Panc1 (cell line): ENCODE results near the gene NHLRC2. TPM values are rescaled to one million over a fixed set of nuclear protein-coding genes. Genes with fewer than 3 reads are reported as not detected.

Experiments
- ATAC-seq: fragments of 200-7000 bp; cut with Tn5 transposase; 2 replicates; pipeline ENCODE4 v1.9.1; 2020; ENCODE audit warnings: mild to moderate bottlenecking, moderate library complexity
- BruUV-seq: library from RNA; stranded (reverse); fragments of 400-500 nt; replicated peaks from 2 replicates; lab custom pipeline; 2021; lab: Mats Ljungman, UMichigan
- CTCF ChIA-PET: fragments of 300-600 bp; sonication (Branson Sonifier 250); formaldehyde crosslinking; loops from one replicate; lab custom pipeline; 2022; ENCODE audit warnings: antibody characterized with exemption; lab: Charles Lee
- POLR2A ChIA-PET: fragments of 300-600 bp; sonication (Branson Sonifier 250); formaldehyde crosslinking; loops from one replicate; lab custom pipeline; 2022; ENCODE audit warnings: antibody characterized with exemption; lab: Charles Lee
- DNase-seq: peaks from one replicate; pipeline ENCODE4 v3.0.0-alpha.2; 2010; ENCODE audit warnings: low read depth, low spot score
- H3K27ac ChIP-seq: 2 replicates; pipeline ENCODE4 v1.5.1; 2011; ENCODE audit warnings: mild to moderate bottlenecking, low read length, inconsistent platforms
- H3K27me3 ChIP-seq: fragments of 200-500 bp; sonication (Bioruptor generic); 2 replicates; pipeline ENCODE4 v1.6.0; 2014; ENCODE audit warnings: low read length, inconsistent platforms; ENCODE audit not compliant: control insufficient read depth, insufficient read depth
- H3K36me3 ChIP-seq: fragments of 200-500 bp; sonication (Bioruptor generic); 2 replicates; pipeline ENCODE4 v1.5.1; 2014; ENCODE audit warnings: inconsistent platforms, mild to moderate bottlenecking, low read length, moderate library complexity; ENCODE audit not compliant: control insufficient read depth, insufficient read depth
- H3K4me1 ChIP-seq: 2 replicates; pipeline ENCODE4 v1.5.1; 2011; ENCODE audit warnings: inconsistent platforms, mild to moderate bottlenecking, low read length, moderate library complexity; ENCODE audit not compliant: control insufficient read depth, insufficient read depth
- H3K4me3 ChIP-seq, 2 experiments: 2 replicates each; pipeline ENCODE4 v1.5.1; 2011 to 2012; ENCODE audit warnings: low read depth in 2 of 2, low read length in 2 of 2, mild to moderate bottlenecking in 2 of 2, inconsistent platforms in 1 of 2, moderate library complexity in 1 of 2
- H3K9me3 ChIP-seq: fragments of 200-500 bp; sonication (Bioruptor generic); 2 replicates; pipeline ENCODE4 v1.5.1; 2014; ENCODE audit warnings: low read depth, mild to moderate bottlenecking, inconsistent platforms, low read length, moderate library complexity; ENCODE audit not compliant: control insufficient read depth, insufficient read depth
- CTCF ChIP-seq: fragments of 450-650 bp; IDR thresholded peaks from 2 replicates; pipeline ENCODE4 v1.5.1; 2017; ENCODE audit warnings: mild to moderate bottlenecking
- POLR2AphosphoS5 ChIP-seq: IDR thresholded peaks from 2 replicates; pipeline ENCODE4 v1.6.1; 2012; ENCODE audit warnings: mild to moderate bottlenecking, low read depth, low read length, moderate library complexity
- SIN3A ChIP-seq: IDR thresholded peaks from 2 replicates; pipeline ENCODE4 v1.6.1; 2012; ENCODE audit warnings: low read depth, mild to moderate bottlenecking, low read length, moderate library complexity, borderline replicate concordance; ENCODE audit not compliant: insufficient read depth
- TCF7L2 ChIP-seq: IDR thresholded peaks from 2 replicates; pipeline ENCODE4 v1.6.1; 2011; ENCODE audit warnings: mild to moderate bottlenecking, low read depth, low read length, inconsistent platforms
- in situ Hi-C: cut with HindIII; loops from 2 replicates; pipeline ENCODE4 v1.10.0; 2016; ENCODE audit warnings: low sequenced_read_pairs, low pct_unique_long_range_greater_than_20kb
- intact Hi-C: fragments of 100-400 bp; cut with micrococcal nuclease; formaldehyde crosslinking; loops from one replicate; pipeline ENCODE4 v1.10.0; 2022; ENCODE audit not compliant: unreplicated experiment
- total RNA-seq: library from RNA; stranded (reverse); gene quantifications from one replicate; pipeline ENCODE4 v1.2.1, GENCODE V29; 2021; ENCODE audit not compliant: unreplicated experiment
- TF ChIP-seq, protein P1 (sequence below), 2 experiments: IDR thresholded peaks; 2 replicates each; pipeline ENCODE4 v1.6.1; 2011 to 2012; ENCODE audit warnings: low read depth in 2 of 2, control low read depth in 1 of 2, low read length in 1 of 2, mild to moderate bottlenecking in 1 of 2, moderate library complexity in 1 of 2; ENCODE audit not compliant: insufficient read depth in 1 of 2

Gene NHLRC2
- total RNA-seq, 1 experiment from 2014 or later: 47.3 TPM

DNA sequence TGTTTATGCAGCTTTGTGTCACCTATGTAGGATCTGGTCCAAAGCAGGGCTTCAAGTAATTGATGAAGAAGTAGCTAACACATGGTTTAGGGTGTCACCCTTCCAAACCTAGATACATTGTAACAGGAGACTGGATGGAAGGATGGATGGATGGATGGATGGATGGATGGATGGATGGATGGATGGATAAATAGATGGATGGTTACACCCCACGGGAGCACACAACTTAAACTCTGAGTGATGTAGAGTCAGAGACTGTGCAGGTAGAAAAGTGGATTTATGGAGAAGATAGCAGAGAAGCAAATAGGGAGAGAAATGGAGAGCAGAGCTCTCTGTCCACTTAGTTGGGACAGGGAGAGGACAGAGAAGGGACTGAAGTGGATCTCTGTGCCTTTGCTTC is 78.4 kb downstream of the NHLRC2 start:
- in situ Hi-C loops: no loop called here
- ATAC-seq (no peak), DNase-seq (no peak)
- ChIA-PET CTCF (no interaction called here), POLR2A (no interaction called here)
- no peak for TF ChIP-seq POLR2AphosphoS5
- TF ChIP-seq SIN3A: no peak
- no peak for TF ChIP-seq TCF7L2
- TF ChIP-seq, protein P1, sequence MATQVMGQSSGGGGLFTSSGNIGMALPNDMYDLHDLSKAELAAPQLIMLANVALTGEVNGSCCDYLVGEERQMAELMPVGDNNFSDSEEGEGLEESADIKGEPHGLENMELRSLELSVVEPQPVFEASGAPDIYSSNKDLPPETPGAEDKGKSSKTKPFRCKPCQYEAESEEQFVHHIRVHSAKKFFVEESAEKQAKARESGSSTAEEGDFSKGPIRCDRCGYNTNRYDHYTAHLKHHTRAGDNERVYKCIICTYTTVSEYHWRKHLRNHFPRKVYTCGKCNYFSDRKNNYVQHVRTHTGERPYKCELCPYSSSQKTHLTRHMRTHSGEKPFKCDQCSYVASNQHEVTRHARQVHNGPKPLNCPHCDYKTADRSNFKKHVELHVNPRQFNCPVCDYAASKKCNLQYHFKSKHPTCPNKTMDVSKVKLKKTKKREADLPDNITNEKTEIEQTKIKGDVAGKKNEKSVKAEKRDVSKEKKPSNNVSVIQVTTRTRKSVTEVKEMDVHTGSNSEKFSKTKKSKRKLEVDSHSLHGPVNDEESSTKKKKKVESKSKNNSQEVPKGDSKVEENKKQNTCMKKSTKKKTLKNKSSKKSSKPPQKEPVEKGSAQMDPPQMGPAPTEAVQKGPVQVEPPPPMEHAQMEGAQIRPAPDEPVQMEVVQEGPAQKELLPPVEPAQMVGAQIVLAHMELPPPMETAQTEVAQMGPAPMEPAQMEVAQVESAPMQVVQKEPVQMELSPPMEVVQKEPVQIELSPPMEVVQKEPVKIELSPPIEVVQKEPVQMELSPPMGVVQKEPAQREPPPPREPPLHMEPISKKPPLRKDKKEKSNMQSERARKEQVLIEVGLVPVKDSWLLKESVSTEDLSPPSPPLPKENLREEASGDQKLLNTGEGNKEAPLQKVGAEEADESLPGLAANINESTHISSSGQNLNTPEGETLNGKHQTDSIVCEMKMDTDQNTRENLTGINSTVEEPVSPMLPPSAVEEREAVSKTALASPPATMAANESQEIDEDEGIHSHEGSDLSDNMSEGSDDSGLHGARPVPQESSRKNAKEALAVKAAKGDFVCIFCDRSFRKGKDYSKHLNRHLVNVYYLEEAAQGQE (IDR thresholded peaks at IDR 0.05; ENCODE audit: insufficient read depth in 1 of 2, low read depth in 2 of 2, low read length in 1 of 2): no peak
- no TSS peak for BruUV-seq
- Histone ChIP-seq H3K4me3 (no peak overlapping the region), H3K36me3 (no peaks in the 10 kb centered on the region), H3K27ac (no peak overlapping the region), H3K9me3 (no peaks in the 10 kb centered on the region), H3K4me1 (no peaks in the 10 kb centered on the region), H3K27me3 (no peaks in the 10 kb centered on the region)
- intact Hi-C loops: no loop called here

GRCh38 chr10:113933894-113934532 is 79.6 kb downstream of the NHLRC2 start:
- H3K27me3 ChIP-seq: no peaks in the 10 kb centered on the region
- DNase-seq (no peak), ATAC-seq (no peak)
- ChIA-PET CTCF (no interaction called here), POLR2A (no interaction called here)
- H3K9me3 ChIP-seq: no peaks in the 10 kb centered on the region
- no peaks in the 10 kb centered on the region for H3K4me1 ChIP-seq
- no peak overlapping the region for H3K4me3 ChIP-seq
- no TSS peak for BruUV-seq
- in situ Hi-C loops (no loop called here), intact Hi-C loops (no loop called here)
- no peaks in the 10 kb centered on the region for H3K36me3 ChIP-seq
- TF ChIP-seq, protein P1 (IDR thresholded peaks at IDR 0.05; ENCODE audit: insufficient read depth in 1 of 2, low read depth in 2 of 2, low read length in 1 of 2): no peak
- TF ChIP-seq SIN3A (no peak), POLR2AphosphoS5 (no peak), CTCF (no peak), TCF7L2 (no peak)
- H3K27ac ChIP-seq: no peak overlapping the region
